Karpas-422 (cell line): ENCODE measurements around the gene LGALS12. TPM values are rescaled to one million over a fixed set of nuclear protein-coding genes. Genes with fewer than 3 reads are reported as not detected.
"Not testable (repeated sequence)": the region's sequence is repeated elsewhere in the genome, so short reads cannot be mapped to it uniquely, and the experiment has no call there.

Experiments used
- DNase-seq: peaks from one replicate; pipeline ENCODE4 v3.0.0-alpha.2; 2015
- H2AFZ ChIP-seq: fragments of 200-600 bp; sonication (generic); 2 replicates; pipeline ENCODE4 v1.6.1; 2014; ENCODE audit warnings: antibody characterized with exemption, low read length, mixed read lengths
- H3K27ac ChIP-seq: fragments of 200-600 bp; sonication (generic); 2 replicates; pipeline ENCODE4 v1.5.1; 2014; ENCODE audit warnings: mild to moderate bottlenecking, low read length, moderate library complexity
- H3K27me3 ChIP-seq: fragments of 200-600 bp; sonication (generic); 2 replicates; pipeline ENCODE4 v1.6.1; 2014; ENCODE audit warnings: low read length, mixed read lengths
- H3K36me3 ChIP-seq: fragments of 200-600 bp; sonication (generic); 2 replicates; pipeline ENCODE4 v1.6.1; 2014; ENCODE audit warnings: low read length, mixed read lengths; ENCODE audit not compliant: insufficient read depth
- H3K4me1 ChIP-seq: fragments of 200-600 bp; sonication (generic); 2 replicates; pipeline ENCODE4 v1.6.1; 2014; ENCODE audit warnings: mild to moderate bottlenecking, low read length, mixed read lengths
- H3K4me2 ChIP-seq: fragments of 200-600 bp; sonication (generic); 2 replicates; pipeline ENCODE4 v1.6.1; 2014; ENCODE audit warnings: low read length, low read depth, mild to moderate bottlenecking; ENCODE audit not compliant: poor library complexity, severe bottlenecking
- H3K4me3 ChIP-seq: fragments of 200-600 bp; sonication (generic); 2 replicates; pipeline ENCODE4 v1.5.1; 2014; ENCODE audit warnings: mild to moderate bottlenecking, antibody characterized with exemption, low read length, mixed read lengths
- H3K79me2 ChIP-seq: fragments of 200-600 bp; sonication (generic); 2 replicates; pipeline ENCODE4 v1.6.1; 2014; ENCODE audit warnings: mild to moderate bottlenecking, low read length, mixed read lengths
- H3K9ac ChIP-seq: fragments of 200-600 bp; sonication (generic); 2 replicates; pipeline ENCODE4 v1.6.0; 2014; ENCODE audit warnings: low read length
- H3K9me2 ChIP-seq: fragments of 200-600 bp; sonication (generic), shearing (Covaris generic); replicated peaks from 2 replicates; pipeline ENCODE4 v1.6.0; 2014; ENCODE audit warnings: mild to moderate bottlenecking, low read length, moderate library complexity; ENCODE audit not compliant: insufficient read depth
- H3K9me3 ChIP-seq: fragments of 300-700, 200-600 bp; sonication (generic); 2 replicates; pipeline ENCODE4 v1.6.1; 2014; ENCODE audit warnings: low read length, mixed read lengths
- H4K20me1 ChIP-seq: fragments of 200-600 bp; sonication (generic); 2 replicates; pipeline ENCODE4 v1.6.1; 2014; ENCODE audit warnings: mild to moderate bottlenecking, antibody characterized with exemption, low read length, low read depth; ENCODE audit not compliant: insufficient read depth
- total RNA-seq: library from RNA; depleted of rRNA; stranded (reverse); fragments of >200 nt; shearing (Covaris generic); gene quantifications from 2 replicates; pipeline ENCODE4 v1.2.3, GENCODE V29; 2014; ENCODE audit warnings: low replicate concordance

LGALS12 gene
- total RNA-seq, 1 experiment from 2014 or later, result not detected

DNA sequence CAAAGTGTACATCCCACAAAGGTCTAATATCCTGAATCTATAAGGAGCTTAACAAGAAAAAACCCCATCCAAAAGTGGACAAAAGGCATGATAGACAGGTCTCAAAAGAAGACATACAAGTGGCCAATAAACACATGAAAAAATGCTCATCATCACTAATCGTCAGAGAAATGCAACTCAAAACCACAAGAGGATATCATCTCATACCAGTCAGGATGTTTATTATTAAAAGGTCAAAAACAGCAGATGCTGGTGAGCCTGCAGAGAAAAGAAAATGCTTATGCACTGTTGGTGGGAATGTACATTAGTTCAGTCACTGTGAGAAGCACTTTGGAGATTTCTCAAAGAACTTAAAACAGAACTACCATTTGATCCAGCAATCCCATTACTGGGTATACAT lies 12.7 kb downstream of the LGALS12 start:
- Histone ChIP-seq H3K9me3 (no peaks in the 10 kb centered on the region), H3K9me2 (no peaks in the 10 kb centered on the region), H3K79me2 (no peaks in the 10 kb centered on the region), H3K36me3 (no peaks in the 10 kb centered on the region), H3K4me2 (no peak overlapping the region), H3K27me3 (no peaks in the 10 kb centered on the region), H3K9ac (no peak overlapping the region), H4K20me1 (no peaks in the 10 kb centered on the region), H3K4me3 (no peak overlapping the region), H3K27ac (no peak overlapping the region), H3K4me1 (no peaks in the 10 kb centered on the region), H2AFZ (no peak overlapping the region)
- DNase-seq, result no peak

- no peak for DNase-seq
- Histone ChIP-seq H4K20me1 (no peaks in the 10 kb centered on the region), H3K9me3 (no peaks in the 10 kb centered on the region), H3K4me2 (no peak overlapping the region), H3K4me1 (no peaks in the 10 kb centered on the region), H3K79me2 (no peaks in the 10 kb centered on the region), H3K27ac (no peak overlapping the region), H3K4me3 (no peak overlapping the region), H3K9me2 (no peaks in the 10 kb centered on the region), H3K27me3 (no peaks in the 10 kb centered on the region), H3K9ac (no peak overlapping the region), H2AFZ (no peak overlapping the region), H3K36me3 (no peaks in the 10 kb centered on the region)
These were observed 14.8 kb downstream of the LGALS12 start for GRCh38 chr11:63520606-63521170.

DNA sequence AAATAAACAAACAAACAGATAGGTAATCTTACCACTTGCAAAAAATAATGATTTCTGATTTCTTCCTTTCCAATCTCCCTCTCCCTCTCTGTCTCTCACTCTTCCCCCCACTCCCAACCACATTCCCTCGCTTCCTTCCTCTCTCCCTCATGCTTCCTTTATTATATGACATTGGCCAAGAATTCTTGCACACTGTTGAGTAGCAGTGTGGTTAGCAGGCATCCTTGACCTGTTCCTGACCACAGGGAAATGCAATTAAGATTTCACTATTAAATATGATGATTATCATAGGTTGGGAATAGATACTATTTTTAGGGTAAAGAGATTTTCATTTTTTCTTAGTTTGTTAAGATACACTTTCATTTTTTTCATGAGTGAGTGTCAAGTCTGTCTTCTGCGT lies 16.0 kb downstream of the LGALS12 start:
- H3K4me2 ChIP-seq, result no peak overlapping the region
- H4K20me1 ChIP-seq, result no peaks in the 10 kb centered on the region
- no peaks in the 10 kb centered on the region for H3K4me1 ChIP-seq
- no peaks in the 10 kb centered on the region for H3K79me2 ChIP-seq
- no peak overlapping the region for H3K9ac ChIP-seq
- DNase-seq, result no peak
- H3K27me3 ChIP-seq, result no peaks in the 10 kb centered on the region
- H3K27ac ChIP-seq, result no peak overlapping the region
- no peaks in the 10 kb centered on the region for H3K9me2 ChIP-seq
- H3K4me3 ChIP-seq, result no peak overlapping the region
- H3K36me3 ChIP-seq, result no peaks in the 10 kb centered on the region
- H2AFZ ChIP-seq, result no peak overlapping the region
- H3K9me3 ChIP-seq, result no peaks in the 10 kb centered on the region

DNA sequence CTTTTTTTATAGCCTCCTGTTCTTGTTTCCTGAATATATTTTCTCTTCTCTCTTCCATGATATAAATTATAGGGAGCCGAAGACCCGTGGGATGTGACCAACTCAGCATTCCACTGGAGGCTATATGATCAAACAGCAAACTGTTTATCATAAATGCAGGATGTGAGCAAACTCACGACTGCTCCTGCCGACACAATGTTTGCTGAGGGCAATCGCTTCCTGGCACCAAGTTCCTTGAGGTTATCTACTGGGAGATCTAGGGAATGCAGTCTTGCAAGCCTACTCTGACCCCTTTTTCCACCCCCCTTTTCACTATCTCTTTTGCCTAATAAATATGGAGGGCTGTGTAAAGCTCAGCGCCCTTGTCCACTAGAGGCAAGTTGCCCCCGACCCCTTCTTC lies 17.3 kb downstream of the LGALS12 start:
- no peak overlapping the region for H3K4me2 ChIP-seq
- no peaks in the 10 kb centered on the region for H4K20me1 ChIP-seq
- H3K9me3 ChIP-seq, result no peaks in the 10 kb centered on the region
- no peak overlapping the region for H3K4me3 ChIP-seq
- no peak overlapping the region for H2AFZ ChIP-seq
- no peak overlapping the region for H3K27ac ChIP-seq
- H3K36me3 ChIP-seq, result no peaks in the 10 kb centered on the region
- no peaks in the 10 kb centered on the region for H3K9me2 ChIP-seq
- no peak overlapping the region for H3K9ac ChIP-seq
- H3K4me1 ChIP-seq, result no peaks in the 10 kb centered on the region
- DNase-seq, result no peak
- H3K27me3 ChIP-seq, result no peaks in the 10 kb centered on the region
- no peaks in the 10 kb centered on the region for H3K79me2 ChIP-seq

GRCh38 chr11:63527667-63528066 lies 21.8 kb downstream of the LGALS12 start:
- no peak overlapping the region for H3K9ac ChIP-seq
- H4K20me1 ChIP-seq, result no peaks in the 10 kb centered on the region
- H3K27me3 ChIP-seq, result no peaks in the 10 kb centered on the region
- no peaks in the 10 kb centered on the region for H3K79me2 ChIP-seq
- H3K36me3 ChIP-seq, result no peaks in the 10 kb centered on the region
- no peaks in the 10 kb centered on the region for H3K9me2 ChIP-seq
- no peaks in the 10 kb centered on the region for H3K9me3 ChIP-seq
- no peak for DNase-seq
- no peak overlapping the region for H2AFZ ChIP-seq
- H3K4me2 ChIP-seq, result no peak overlapping the region
- H3K27ac ChIP-seq, result no peak overlapping the region
- H3K4me1 ChIP-seq, result no peaks in the 10 kb centered on the region
- no peak overlapping the region for H3K4me3 ChIP-seq

GRCh38 chr11:63528156-63528555 lies 22.3 kb downstream of the LGALS12 start:
- H3K27me3 ChIP-seq, H3K36me3 ChIP-seq, H3K9me3 ChIP-seq, H3K27ac ChIP-seq, H3K4me3 ChIP-seq, H3K79me2 ChIP-seq, H3K9me2 ChIP-seq, H3K4me2 ChIP-seq, H3K9ac ChIP-seq, H2AFZ ChIP-seq, H3K4me1 ChIP-seq, H4K20me1 ChIP-seq, DNase-seq: not testable (repeated sequence)

- H3K9ac ChIP-seq, H3K27me3 ChIP-seq, H3K9me2 ChIP-seq, H3K9me3 ChIP-seq, DNase-seq, H4K20me1 ChIP-seq, H3K79me2 ChIP-seq, H3K4me3 ChIP-seq, H3K36me3 ChIP-seq, H2AFZ ChIP-seq, H3K4me1 ChIP-seq, H3K27ac ChIP-seq, H3K4me2 ChIP-seq: not testable (repeated sequence)
These were observed 22.9 kb downstream of the LGALS12 start for GRCh38 chr11:63528729-63529278.

- H3K4me2 ChIP-seq, H3K27ac ChIP-seq, H3K27me3 ChIP-seq, H3K9ac ChIP-seq, H4K20me1 ChIP-seq, H3K4me3 ChIP-seq, H3K36me3 ChIP-seq, H3K79me2 ChIP-seq, H3K4me1 ChIP-seq, H3K9me2 ChIP-seq, H2AFZ ChIP-seq, DNase-seq, H3K9me3 ChIP-seq: not testable (repeated sequence)
These were observed 23.5 kb downstream of the LGALS12 start for GRCh38 chr11:63529373-63529772.

GRCh38 chr11:63530021-63530420 lies 24.1 kb downstream of the LGALS12 start:
- DNase-seq, result no peak
- Histone ChIP-seq H3K9me2 (no peaks in the 10 kb centered on the region), H3K4me1 (no peaks in the 10 kb centered on the region), H3K4me2 (no peak overlapping the region), H3K79me2 (no peaks in the 10 kb centered on the region), H3K9me3 (no peaks in the 10 kb centered on the region), H3K27ac (no peak overlapping the region), H3K36me3 (no peaks in the 10 kb centered on the region), H4K20me1 (no peaks in the 10 kb centered on the region), H3K27me3 (no peaks in the 10 kb centered on the region), H3K4me3 (no peak overlapping the region), H2AFZ (no peak overlapping the region), H3K9ac (no peak overlapping the region)
